Peyer's patch (tissue), 4 donors: ENCODE data around the gene RNF213. TPM values are rescaled to one million over a fixed set of nuclear protein-coding genes. Genes with fewer than 3 reads are reported as not detected.

Experiments used
- DNase-seq, 3 donors: peaks; one replicate each; pipeline ENCODE4 v3.0.0-alpha.2; 2017 to 2019
- H3K27ac ChIP-seq, 4 donors: fragments of 200-600 bp; sonication (generic); one replicate each; pipeline ENCODE4 v1.5.1; 2016 to 2019
- H3K27me3 ChIP-seq, 2 donors: fragments of 200-600 bp; sonication (generic); one replicate each; pipeline ENCODE4 v1.5.1; 2019
- H3K36me3 ChIP-seq, 3 donors: fragments of 200-600 bp; sonication (generic); one replicate each; pipeline ENCODE4 v1.5.1; 2016 to 2019
- H3K4me1 ChIP-seq, 4 donors: fragments of 200-600 bp; sonication (generic); one replicate each; pipeline ENCODE4 v1.5.1; 2016 to 2019
- H3K4me3 ChIP-seq, 4 donors: fragments of 200-600 bp; sonication (generic); 1 replicate in 3 of 4; 2 replicates in 1 of 4; pipeline ENCODE4 v1.5.1; 2016 to 2019; ENCODE audit warnings: mild to moderate bottlenecking in 1 of 4
- H3K9me3 ChIP-seq, 4 donors: fragments of 200-600 bp; sonication (generic); one replicate each; pipeline ENCODE4 v1.5.1; 2016 to 2019; ENCODE audit warnings: mild to moderate bottlenecking in 1 of 4
- POLR2A ChIP-seq, 2 donors: fragments of 450-650 bp; IDR thresholded peaks; one replicate each; pipeline ENCODE4 v1.5.1; 2017; ENCODE audit warnings: antibody characterized with exemption in 2 of 2, mild to moderate bottlenecking in 2 of 2, moderate library complexity in 2 of 2
- total RNA-seq, 4 donors: library from RNA; depleted of rRNA; stranded (reverse); fragments of >200 nt; gene quantifications; one replicate each; pipeline ENCODE4 v1.1.0, GENCODE V29; 2016
- TF ChIP-seq, protein P1 (sequence below), 6 experiments: fragments of 450-650 bp in 4 of 6; fragments of 200-600 bp in 2 of 6; sonication (generic) in 1 of 6; IDR thresholded peaks; one replicate each; pipeline ENCODE4 v1.5.1; 2017 to 2019; ENCODE audit warnings: antibody characterized with exemption in 6 of 6, mild to moderate bottlenecking in 3 of 6, moderate library complexity in 1 of 6

Gene RNF213
- total RNA-seq, 4 donors from 2014 or later, result 187 to 404 (median 293) TPM

DNA sequence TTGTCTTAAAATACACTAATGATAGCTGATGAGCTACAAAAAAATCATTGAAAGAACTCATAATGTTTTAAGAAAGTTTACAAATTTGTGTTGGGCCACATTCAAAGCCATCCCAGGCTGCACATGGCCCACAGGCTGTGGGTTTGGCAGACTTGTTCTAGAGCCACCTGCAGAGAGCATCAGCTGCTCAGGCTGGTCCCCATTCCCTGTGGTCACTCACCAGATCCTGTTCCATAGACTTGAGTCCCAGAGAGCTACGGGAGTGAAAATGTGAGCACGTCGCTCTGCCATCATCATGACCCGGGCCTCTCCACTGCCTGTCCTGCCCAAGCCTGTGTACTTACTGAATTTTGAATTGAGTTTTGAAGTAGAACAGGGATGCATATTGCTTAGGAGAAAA, 33.5 kb upstream of the RNF213 start:
- Histone ChIP-seq H3K4me1 (no peaks in the 10 kb centered on the region), H3K4me3 (no peak overlapping the region), H3K9me3 (peaks cover 0 to 1% (median under 1%) of the 10 kb centered on the region in 4 donors), H3K27ac (no peak overlapping the region), H3K27me3 (no peaks in the 10 kb centered on the region), H3K36me3 (peaks cover 0 to 10% (median 0%) of the 10 kb centered on the region in 3 donors)
- no peak for TF ChIP-seq POLR2A (IDR thresholded peaks at IDR 0.05)
- TF ChIP-seq, protein P1, sequence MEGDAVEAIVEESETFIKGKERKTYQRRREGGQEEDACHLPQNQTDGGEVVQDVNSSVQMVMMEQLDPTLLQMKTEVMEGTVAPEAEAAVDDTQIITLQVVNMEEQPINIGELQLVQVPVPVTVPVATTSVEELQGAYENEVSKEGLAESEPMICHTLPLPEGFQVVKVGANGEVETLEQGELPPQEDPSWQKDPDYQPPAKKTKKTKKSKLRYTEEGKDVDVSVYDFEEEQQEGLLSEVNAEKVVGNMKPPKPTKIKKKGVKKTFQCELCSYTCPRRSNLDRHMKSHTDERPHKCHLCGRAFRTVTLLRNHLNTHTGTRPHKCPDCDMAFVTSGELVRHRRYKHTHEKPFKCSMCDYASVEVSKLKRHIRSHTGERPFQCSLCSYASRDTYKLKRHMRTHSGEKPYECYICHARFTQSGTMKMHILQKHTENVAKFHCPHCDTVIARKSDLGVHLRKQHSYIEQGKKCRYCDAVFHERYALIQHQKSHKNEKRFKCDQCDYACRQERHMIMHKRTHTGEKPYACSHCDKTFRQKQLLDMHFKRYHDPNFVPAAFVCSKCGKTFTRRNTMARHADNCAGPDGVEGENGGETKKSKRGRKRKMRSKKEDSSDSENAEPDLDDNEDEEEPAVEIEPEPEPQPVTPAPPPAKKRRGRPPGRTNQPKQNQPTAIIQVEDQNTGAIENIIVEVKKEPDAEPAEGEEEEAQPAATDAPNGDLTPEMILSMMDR (IDR thresholded peaks at IDR 0.05), result no peak
- DNase-seq, result no peak

DNA sequence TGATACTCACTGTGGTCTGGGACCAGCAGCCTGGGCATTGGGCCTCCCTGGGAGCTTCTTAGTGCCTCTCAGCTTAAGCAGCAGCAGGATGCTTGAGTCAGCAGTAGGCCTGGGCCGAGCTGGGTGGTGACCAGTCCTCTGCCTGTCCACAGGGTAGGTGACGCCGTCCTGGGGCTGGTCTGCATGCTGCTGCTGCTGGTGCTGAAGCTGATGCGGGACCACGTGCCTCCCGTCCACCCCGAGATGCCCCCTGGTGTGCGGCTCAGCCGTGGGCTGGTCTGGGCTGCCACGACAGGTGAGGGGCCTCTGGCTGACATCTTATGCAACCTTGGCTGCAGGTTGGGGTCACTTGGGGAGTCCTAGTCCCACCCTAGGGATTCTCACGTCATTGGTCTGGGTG, 33.0 kb upstream of the RNF213 start:
- no peaks in the 10 kb centered on the region for H3K4me1 ChIP-seq
- DNase-seq, result no peak
- H3K27ac ChIP-seq, result no peak overlapping the region
- H3K4me3 ChIP-seq, result no peak overlapping the region
- TF ChIP-seq, protein P1 (IDR thresholded peaks at IDR 0.05), result no peak
- TF ChIP-seq POLR2A (IDR thresholded peaks at IDR 0.05), result no peak
- H3K36me3 ChIP-seq, result peaks cover 0 to 14% (median 0%) of the 10 kb centered on the region in 3 donors
- no peaks in the 10 kb centered on the region for H3K27me3 ChIP-seq
- peaks cover 0 to 6% (median 2%) of the 10 kb centered on the region in 4 donors for H3K9me3 ChIP-seq

DNA sequence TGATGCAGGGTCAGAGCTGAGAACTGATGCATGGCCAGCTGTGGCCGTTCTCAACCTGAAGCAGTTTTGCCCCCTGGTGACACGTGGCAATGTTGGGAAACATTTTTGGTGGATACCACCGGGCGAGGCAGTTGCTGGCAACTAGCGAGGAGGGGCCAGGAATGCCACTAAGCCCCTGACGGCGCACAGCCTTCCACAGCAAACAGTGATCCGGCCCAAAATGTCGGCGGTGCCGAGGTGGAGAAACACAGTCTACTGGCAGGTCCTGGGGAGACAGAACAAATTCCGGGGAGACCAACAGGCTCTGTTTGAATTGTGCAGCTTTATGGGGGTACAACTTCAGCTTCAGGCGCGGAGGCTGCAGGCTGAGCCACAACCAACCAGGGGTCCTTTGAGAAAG, 32.2 kb upstream of the RNF213 start:
- no peak for TF ChIP-seq POLR2A (IDR thresholded peaks at IDR 0.05)
- TF ChIP-seq, protein P1 (IDR thresholded peaks at IDR 0.05), result no peak
- H3K36me3 ChIP-seq, result peaks cover 0 to 14% (median 0%) of the 10 kb centered on the region in 3 donors
- H3K27ac ChIP-seq, result no peak overlapping the region
- no peaks in the 10 kb centered on the region for H3K4me1 ChIP-seq
- H3K4me3 ChIP-seq, result no peak overlapping the region
- H3K27me3 ChIP-seq, result no peaks in the 10 kb centered on the region
- no peak for DNase-seq
- peaks cover 0 to 12% (median 4%) of the 10 kb centered on the region in 4 donors for H3K9me3 ChIP-seq

DNA sequence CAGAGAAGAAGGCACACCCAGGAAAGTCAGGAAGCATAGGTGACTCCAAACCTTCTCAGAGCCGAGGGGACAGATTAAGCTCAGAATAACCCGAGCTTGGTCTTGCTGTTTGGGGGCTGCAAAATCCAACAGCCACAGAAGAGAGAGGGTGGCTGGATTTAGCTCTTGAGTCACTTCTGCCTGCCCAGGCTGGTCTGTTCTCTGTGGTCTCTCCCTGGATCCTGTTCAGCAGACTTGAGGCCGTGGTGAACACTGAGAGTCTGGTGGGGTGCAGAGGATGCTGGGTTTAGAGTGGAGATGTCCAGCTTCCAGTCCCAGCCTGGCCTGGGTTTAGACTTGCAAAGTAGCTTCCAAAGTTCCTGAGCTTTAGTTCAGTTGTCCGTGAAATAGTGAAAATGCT, 31.6 kb upstream of the RNF213 start:
- DNase-seq, result peak in 1 of 3 donors; percentile 7
- Histone ChIP-seq H3K27ac (no peak overlapping the region), H3K36me3 (peaks cover 0 to 14% (median 0%) of the 10 kb centered on the region in 3 donors), H3K4me3 (no peak overlapping the region), H3K4me1 (no peaks in the 10 kb centered on the region), H3K27me3 (no peaks in the 10 kb centered on the region), H3K9me3 (peaks cover 0 to 12% (median 4%) of the 10 kb centered on the region in 4 donors)
- no peak for TF ChIP-seq POLR2A (IDR thresholded peaks at IDR 0.05)
- TF ChIP-seq, protein P1 (IDR thresholded peaks at IDR 0.05), result no peak

DNA sequence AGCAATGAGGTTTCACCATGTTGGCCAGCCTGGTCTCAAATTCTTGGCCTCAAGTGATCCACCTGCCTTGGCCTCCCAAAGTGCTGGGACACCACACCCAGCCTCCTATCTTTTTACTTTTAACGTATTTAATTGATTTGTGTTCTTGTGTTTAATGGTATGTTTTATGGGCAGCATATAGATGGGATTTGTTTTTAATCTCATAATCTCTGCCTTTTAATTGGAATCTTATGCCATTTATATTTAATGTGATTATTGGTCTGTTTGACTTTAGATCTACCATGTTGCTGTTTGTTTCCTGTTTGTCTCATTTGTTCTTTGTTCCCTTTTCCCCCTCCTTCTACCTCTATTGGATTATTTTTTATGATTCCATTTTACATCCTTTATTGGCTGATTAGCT, 28.2 kb upstream of the RNF213 start:
- H3K27me3 ChIP-seq, result no peaks in the 10 kb centered on the region
- DNase-seq, result no peak
- H3K36me3 ChIP-seq, result peaks cover 0 to 36% (median 0%) of the 10 kb centered on the region in 3 donors
- peaks cover 0 to 12% (median 4%) of the 10 kb centered on the region in 4 donors for H3K9me3 ChIP-seq
- H3K4me1 ChIP-seq, result no peaks in the 10 kb centered on the region
- TF ChIP-seq, protein P1 (IDR thresholded peaks at IDR 0.05), result no peak
- no peak for TF ChIP-seq POLR2A (IDR thresholded peaks at IDR 0.05)
- no peak overlapping the region for H3K4me3 ChIP-seq
- H3K27ac ChIP-seq, result no peak overlapping the region

DNA sequence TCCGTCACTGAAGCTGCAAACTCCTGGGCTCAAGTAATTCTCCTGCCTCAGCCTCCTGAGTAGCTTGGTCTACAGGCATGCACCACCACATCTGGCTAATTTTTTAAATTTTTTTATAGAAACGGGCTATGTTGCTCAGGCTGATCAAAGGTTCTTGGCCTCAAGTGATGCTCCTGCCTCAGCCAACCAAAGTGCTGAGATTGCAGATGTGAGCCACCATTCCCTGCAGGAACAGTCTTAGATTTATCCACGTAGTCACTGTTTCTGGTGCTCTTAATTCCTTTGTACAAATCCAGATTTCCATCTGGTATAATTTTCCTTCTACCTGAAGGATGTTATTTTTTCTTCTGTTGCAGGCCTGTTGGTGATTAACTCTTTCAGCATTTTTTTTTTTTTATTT, 27.4 kb upstream of the RNF213 start:
- Histone ChIP-seq H3K27ac (no peak overlapping the region), H3K27me3 (no peaks in the 10 kb centered on the region), H3K36me3 (peaks cover 0 to 43% (median 0%) of the 10 kb centered on the region in 3 donors), H3K9me3 (peaks cover 0 to 12% (median 4%) of the 10 kb centered on the region in 4 donors), H3K4me1 (no peaks in the 10 kb centered on the region), H3K4me3 (no peak overlapping the region)
- no peak for DNase-seq
- TF ChIP-seq, protein P1 (IDR thresholded peaks at IDR 0.05), result no peak
- TF ChIP-seq POLR2A (IDR thresholded peaks at IDR 0.05), result no peak
